HG03342 (cell line): ENCODE data around the gene STX1A.
A peak's percentile ranks its signal among the peaks of the same experiment; 100 is the strongest.
"Not testable (repeated sequence)": the region's sequence is repeated elsewhere in the genome, so short reads cannot be mapped to it uniquely, and the experiment has no call there.

Source experiments
- ATAC-seq: cut with Tn5 transposase; IDR thresholded peaks from one replicate; pipeline ENCODE4 v1.9.1; 2021; ENCODE audit warnings: mild to moderate bottlenecking, moderate library complexity; ENCODE audit not compliant: unreplicated experiment

The STX1A gene

DNA sequence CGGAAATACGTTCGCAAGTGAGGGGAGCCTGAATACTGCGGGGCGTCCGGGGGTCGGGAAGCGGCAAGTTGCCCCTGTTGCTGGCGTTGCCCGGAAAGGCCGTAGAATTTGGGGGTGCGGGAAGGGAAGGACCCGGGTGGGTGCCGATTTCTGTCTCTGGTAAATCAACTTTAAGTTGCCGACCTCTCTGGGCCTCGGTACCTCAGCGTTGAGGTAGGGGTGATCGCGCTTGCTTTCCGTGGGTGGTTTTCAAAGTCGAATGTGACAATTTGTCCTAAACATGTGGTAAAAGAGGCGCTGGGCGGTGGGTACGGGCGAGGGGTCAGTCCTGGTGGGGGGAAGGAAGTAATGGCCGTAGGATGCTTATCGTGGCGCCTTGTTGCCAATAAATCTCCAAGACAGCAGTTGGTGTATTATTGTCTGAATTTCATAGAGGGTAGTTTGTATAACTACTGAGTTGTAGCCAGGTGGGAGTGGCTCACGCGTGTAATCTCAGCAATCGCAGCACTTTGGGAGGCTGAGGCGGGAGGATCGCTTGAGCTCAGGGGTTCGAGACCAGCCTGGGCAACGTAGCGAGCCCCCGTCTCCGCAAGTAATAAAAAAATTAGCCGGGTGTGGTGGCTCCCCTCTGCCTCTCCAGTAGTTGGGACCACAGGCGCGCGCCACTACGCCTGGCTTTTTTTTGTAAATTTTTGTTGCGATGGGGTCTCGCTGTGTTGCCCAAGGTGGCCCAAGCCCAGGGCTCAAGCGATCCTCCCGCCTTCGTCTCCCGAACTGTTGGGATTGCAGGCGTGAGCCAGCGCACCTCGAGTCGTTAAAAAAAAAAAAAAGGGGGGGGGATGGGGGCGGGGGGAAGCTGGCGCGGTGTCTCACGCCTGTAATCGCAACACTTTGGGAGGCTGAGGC, 35.4 kb downstream of the STX1A start:
- peak; percentile 8 for ATAC-seq

- peak; percentile 82 for ATAC-seq
Measured at GRCh38 chr7:73683056-73683787, 36.2 kb downstream of the STX1A start, which contains the start of the genes BUD23 and DNAJC30. TSS of gene BUD23 (plus strand) at chr7:73683597. CDS start at chr7:73683626, 29 bp downstream. TSS of gene DNAJC30 (minus strand) at chr7:73683453. CDS start at chr7:73683423, 30 bp downstream.

GRCh38 chr7:73682745-73683055, 36.8 kb downstream of the STX1A start:
- no peak for ATAC-seq

GRCh38 chr7:73681031-73681430, 38.4 kb downstream of the STX1A start:
- no peak for ATAC-seq

DNA sequence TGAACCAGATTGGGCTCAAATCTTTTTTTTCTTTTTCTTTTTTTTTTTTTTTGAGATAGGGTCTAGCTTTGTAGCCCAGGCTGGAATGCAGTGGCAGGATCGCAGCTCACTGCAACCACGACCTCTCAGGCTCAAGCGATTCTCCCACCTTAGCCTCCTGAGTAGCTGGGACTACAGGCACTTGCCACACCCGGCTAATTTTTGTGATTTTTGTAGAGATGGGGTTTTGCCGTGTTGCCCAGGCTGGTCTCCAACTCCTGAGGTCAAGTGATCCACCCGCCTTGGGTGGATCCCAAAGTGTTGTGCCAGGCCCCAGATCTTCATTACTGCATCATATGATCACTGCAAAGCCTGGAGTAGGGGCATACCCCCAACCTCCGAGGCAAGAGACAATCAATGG, 39.0 kb downstream of the STX1A start:
- no peak for ATAC-seq

GRCh38 chr7:73679709-73680108, 39.8 kb downstream of the STX1A start:
- no peak for ATAC-seq

- ATAC-seq: no peak
Measured at GRCh38 chr7:73678862-73679261, 40.6 kb downstream of the STX1A start.

DNA sequence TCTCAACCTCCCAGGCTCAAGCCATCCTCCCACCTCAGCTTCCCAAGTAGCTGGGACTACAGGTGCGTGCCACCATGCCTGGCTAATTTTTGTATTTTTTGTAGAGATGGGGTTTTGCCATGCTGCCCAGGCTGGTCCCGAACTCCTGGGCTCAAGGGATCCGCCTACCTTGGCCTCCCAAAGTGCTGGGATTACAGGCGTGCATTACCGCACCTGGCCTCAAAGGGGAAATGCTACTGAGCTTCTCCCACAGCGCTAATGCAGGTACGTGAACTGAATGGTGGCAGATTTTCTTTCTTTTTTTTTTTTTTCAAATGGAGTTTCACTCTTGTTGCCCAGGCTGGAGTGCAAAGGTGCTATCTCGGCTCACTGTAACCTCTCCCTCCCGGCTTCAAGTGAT, 43.4 kb downstream of the STX1A start:
- ATAC-seq: not testable (repeated sequence)

DNA sequence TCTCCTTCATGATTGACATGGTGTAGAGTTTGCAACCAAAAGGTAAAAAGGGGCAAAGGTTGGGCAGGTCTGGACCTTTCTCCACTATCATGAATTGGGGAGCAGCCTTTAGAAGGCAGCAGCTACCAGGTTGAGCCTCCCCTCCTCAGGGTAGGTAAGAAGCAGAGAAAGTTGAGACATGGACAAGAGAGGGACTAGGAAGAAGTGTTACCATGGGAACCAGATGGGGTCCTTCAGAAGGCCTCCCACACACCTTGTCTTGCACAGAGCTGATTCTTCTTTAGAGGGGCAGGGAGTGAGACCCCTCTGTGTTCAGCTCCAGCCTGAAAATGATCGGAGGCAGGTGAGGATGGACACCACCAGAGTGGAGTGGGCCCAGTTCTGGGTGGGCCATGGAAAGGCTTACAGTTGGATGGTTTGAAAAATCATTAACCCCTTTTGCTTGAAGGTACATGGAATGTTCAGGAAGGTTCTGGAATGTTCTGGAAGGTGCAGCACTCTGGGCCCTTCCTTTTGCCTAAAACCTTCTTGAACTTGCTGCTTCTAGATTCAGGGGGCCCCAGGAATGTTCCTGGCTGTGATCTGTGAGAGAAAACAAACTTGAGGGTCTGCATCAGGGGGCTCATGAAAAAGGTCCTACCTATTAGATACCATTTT, 44.9 kb downstream of the STX1A start:
- ATAC-seq: no peak

GRCh38 chr7:73671857-73672445, 47.5 kb downstream of the STX1A start:
- no peak for ATAC-seq

- ATAC-seq: no peak
Measured at GRCh38 chr7:73671322-73671661, 48.2 kb downstream of the STX1A start.

DNA sequence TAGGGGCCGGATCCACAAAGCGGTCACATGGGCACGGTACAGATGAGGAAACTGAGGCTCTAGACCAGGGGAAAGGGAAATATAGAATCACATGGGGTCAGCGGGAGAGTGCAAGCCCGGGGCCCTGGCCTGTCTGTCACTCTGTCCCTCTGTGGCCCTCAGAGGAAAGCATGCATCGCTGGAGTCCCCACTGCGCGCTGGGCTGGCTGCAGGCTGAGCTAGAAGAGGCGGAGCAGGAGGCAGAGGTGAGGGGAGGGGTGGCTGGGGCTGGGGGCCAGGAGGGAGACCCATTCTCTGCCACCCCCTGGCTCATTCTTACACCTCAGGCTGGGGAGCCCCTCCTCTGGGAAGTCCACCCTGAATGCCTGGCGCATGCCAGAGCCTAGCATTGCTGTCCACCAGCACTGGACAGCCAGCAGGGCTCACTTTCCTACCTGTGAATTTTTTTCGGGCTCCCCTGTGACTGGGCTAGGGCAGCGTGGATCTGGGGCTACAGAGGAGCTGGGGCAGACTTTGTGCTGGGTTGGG, 49.5 kb downstream of the STX1A start:
- ATAC-seq: no peak

GRCh38 chr7:73669288-73669701, 50.2 kb downstream of the STX1A start:
- ATAC-seq: no peak

DNA sequence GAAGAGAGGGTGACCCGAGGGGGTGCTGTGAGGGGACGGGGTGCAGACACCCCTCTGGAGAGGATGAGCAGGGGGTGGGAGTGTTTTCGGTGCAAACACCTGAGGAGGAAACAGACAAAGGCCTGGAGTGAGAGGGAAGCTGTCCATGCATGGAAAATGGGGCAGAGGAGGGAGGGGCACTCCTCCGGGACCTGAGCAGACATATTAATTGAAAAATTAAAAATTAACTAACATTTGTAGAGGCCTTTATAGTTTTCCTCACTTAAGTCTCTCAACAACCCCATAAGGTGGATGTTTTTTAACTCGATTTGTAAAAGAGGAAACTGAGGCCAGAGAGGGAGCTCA, 50.6 kb downstream of the STX1A start:
- no peak for ATAC-seq

GRCh38 chr7:73668103-73668885, 51.2 kb downstream of the STX1A start:
- no peak for ATAC-seq

GRCh38 chr7:73667344-73668102, 51.9 kb downstream of the STX1A start, which contains the start of gene VPS37D:
TSS of gene VPS37D (plus strand) at chr7:73667831. CDS start at chr7:73667959, 128 bp downstream.
- ATAC-seq: peak; percentile 94

DNA sequence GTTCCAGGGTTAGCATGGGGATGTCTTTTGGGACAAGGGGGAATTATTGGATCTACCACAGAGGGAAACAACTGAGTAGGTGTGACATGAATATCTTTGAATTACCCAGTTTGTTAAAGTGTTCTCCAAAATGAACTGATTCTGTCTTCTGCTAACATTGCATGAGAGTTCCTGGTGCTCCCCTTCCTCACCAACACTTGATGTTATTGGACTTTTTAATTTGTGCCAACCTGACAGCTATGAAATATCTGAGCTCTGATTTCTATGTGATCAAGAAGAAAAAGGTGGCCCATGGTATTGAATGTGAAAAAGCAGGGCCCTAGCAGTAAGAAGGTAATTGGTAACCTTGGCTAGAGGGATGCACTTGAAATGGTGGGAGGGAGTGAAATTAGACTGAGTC, 56.4 kb downstream of the STX1A start:
- no peak for ATAC-seq

GRCh38 chr7:73660594-73660993, 58.9 kb downstream of the STX1A start:
- ATAC-seq: not testable (repeated sequence)

DNA sequence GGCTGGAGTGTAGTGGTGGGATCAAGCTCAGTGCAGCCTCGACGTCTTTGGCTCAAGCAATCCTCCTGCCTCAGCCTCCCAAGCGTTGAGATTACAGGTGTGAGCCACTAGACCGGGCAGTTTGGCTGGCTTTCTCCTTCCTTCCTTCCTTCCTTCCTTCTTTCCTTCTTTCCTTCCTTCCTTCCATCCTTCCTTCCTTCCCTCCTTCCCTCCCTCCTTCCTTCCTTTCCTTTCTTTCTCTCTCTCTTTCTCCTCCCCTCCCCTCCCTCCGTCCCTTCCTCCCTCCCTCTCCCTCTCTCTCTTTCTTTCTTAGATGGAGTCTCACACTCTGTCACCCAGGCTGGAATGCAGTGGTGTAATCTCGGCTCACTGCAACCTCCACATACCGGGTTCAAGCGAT, 59.5 kb downstream of the STX1A start:
- no peak for ATAC-seq
